ENCODE results near the gene OR10H1.
"Not testable (repeated sequence)": the region's sequence is repeated elsewhere in the genome, so short reads cannot be mapped to it uniquely, and the experiment has no call there.

The OR10H1 gene

GRCh38 chr19:15775249-15775648, 40.2 kb downstream of the OR10H1 start:
- no peak for DNase-seq (ENCODE audit: low read depth in 1 of 2, low spot score in 1 of 2)

GRCh38 chr19:15774159-15774558, 41.3 kb downstream of the OR10H1 start:
- not testable (repeated sequence) for DNase-seq (ENCODE audit: low read depth in 1 of 2, low spot score in 1 of 2)

GRCh38 chr19:15769586-15769985, 45.9 kb downstream of the OR10H1 start:
- no peak for DNase-seq (ENCODE audit: low read depth in 1 of 2, low spot score in 1 of 2)

GRCh38 chr19:15759962-15760565, 55.4 kb downstream of the OR10H1 start:
- DNase-seq (ENCODE audit: low read depth in 1 of 2, low spot score in 1 of 2) = no peak

GRCh38 chr19:15758379-15758778, 57.1 kb downstream of the OR10H1 start:
- DNase-seq (ENCODE audit: low read depth in 1 of 2, low spot score in 1 of 2) = no peak
